ENCODE data around the gene FUT1. TPM values are rescaled to one million over a fixed set of nuclear protein-coding genes. Genes with fewer than 3 reads are reported as not detected.

FUT1 gene
- total and polyA plus RNA-seq, 9 of the 15 experiments (the other 6 are each of a cell fraction or from before 2014, with no cell fraction given): 2.3 to 18.5 (median 8.8) TPM

DNA sequence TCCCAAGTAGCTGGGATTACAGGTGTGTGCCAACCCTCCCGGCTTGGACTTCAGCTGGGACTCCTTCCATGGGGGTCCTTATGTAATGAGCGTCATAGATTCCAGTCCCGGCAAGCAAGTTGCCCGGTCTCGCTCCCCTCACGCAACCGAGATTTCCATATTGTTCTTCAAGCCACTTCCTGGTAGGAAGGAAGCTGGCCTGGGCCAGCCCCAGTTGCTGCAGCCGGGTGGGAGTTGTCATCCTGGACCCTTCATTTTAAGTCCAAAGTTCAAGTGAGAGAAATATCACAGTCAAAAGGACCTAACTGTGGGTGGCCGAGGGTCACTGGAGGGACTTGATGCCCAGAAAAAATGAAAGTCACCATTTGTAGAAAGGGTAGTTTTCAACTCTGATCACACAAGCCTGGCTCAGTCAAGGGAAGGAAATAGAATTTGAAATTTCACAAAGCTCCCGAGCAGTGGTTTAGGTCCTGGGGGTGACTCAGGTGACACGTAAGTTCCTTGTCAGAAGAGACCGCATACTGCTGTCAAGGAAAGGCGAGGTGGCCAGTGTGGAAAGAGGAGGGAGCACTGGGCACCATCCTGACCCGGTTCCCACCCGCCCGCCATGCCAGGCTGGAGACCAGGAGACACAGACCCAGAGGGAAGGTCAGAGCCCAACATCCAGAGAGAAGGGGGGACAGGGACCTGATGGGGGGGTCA, 8.2 kb upstream of the FUT1 start:
- TF ChIP-seq, protein P1, sequence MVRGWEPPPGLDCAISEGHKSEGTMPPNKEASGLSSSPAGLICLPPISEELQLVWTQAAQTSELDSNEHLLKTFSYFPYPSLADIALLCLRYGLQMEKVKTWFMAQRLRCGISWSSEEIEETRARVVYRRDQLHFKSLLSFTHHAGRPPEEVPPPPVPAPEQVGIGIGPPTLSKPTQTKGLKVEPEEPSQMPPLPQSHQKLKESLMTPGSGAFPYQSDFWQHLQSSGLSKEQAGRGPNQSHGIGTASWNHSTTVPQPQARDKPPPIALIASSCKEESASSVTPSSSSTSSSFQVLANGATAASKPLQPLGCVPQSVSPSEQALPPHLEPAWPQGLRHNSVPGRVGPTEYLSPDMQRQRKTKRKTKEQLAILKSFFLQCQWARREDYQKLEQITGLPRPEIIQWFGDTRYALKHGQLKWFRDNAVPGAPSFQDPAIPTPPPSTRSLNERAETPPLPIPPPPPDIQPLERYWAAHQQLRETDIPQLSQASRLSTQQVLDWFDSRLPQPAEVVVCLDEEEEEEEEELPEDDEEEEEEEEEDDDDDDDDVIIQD (CRISPR knock-in tag; IDR thresholded peaks at IDR 0.05): no peak
- TF ChIP-seq TBP (optimal IDR thresholded peaks at IDR 0.05; ENCODE audit: low read depth, low read length) (peak; percentile 23), FOSL1 (tag; conservative IDR thresholded peaks at IDR 0.05) (peak; percentile 69)
- no peaks in the 10 kb centered on the region for H3K27me3 ChIP-seq (ENCODE audit: control insufficient read depth in 2 of 2, insufficient read depth in 2 of 2, low read length in 2 of 2)
- BruUV-seq (replicated peaks): no TSS peak
- no peaks in the 10 kb centered on the region for H3K9me3 ChIP-seq (replicated peaks; ENCODE audit: control insufficient read depth, insufficient read depth, low read depth, low read length)
- FAIRE-seq: peak; percentile 70
- no peak overlapping the region for H3K4me3 ChIP-seq
- in situ Hi-C loops (cut with MboI): no loop called here
- no peak overlapping the region for H3K4me2 ChIP-seq (ENCODE audit: insufficient read depth, low read length)
- H3K79me2 ChIP-seq (ENCODE audit: control insufficient read depth, insufficient read depth, low read length): no peaks in the 10 kb centered on the region
- WGBS (ENCODE audit: insufficient coverage, low coverage, missing lambda C conversion rate): 69% methylated on average over 16 of the region's 16 CpGs
- H3K4me1 ChIP-seq (replicated peaks in 1 of 2; ENCODE audit: control insufficient read depth in 2 of 2, insufficient read depth in 2 of 2, low read length in 2 of 2): peaks cover 8 to 27% of the 10 kb centered on the region in 2 experiments; a peak in 4 of 5 replicates
- H2AFZ ChIP-seq (ENCODE audit: low read depth, low read length): peak overlapping the region; percentile 72
- ChIA-PET POLR2A (interaction anchor here (0.7 to 1.4 kb wide), 3 partner anchors 9 to 130 kb away, joined by 3 to 4 read pairs (median 3); no protein-coding TSS in a partner anchor), CTCF (ENCODE audit: low intra/inter-chr PET ratio) (no interaction called here)
- no peak for ATAC-seq
- H3K9ac ChIP-seq (ENCODE audit: insufficient read depth in 1 of 2, low read depth in 2 of 2, low read length in 2 of 2): 0 out of 4 replicates have a peak overlapping the region, but pooled peaks of 1 of the 2 experiments have one; percentile 54
- intact Hi-C loops (cut with micrococcal nuclease): no loop called here
- no peak overlapping the region for H3K27ac ChIP-seq (ENCODE audit: extremely low read depth, low read depth, low read length)
- peak in 1 of 4 experiments; percentile 5 for DNase-seq (ENCODE audit: extremely low read depth in 1 of 4, low spot score in 3 of 4)
- no peaks in the 10 kb centered on the region for H4K20me1 ChIP-seq (replicated peaks; ENCODE audit: control insufficient read depth, insufficient read depth, low read length)
- no peaks in the 10 kb centered on the region for H3K36me3 ChIP-seq (ENCODE audit: control insufficient read depth, insufficient read depth, low read length)
- H3K9me1 ChIP-seq (ENCODE audit: control insufficient read depth, insufficient read depth, low read length): no peaks in the 10 kb centered on the region

Data from K562 (cell line).